ENCODE data around the gene ARF6.

ARF6 gene

GRCh38 chr14:49923442-49923841, 30.6 kb downstream of the ARF6 start:
- no peak overlapping the region for H3K4me3 ChIP-seq (ENCODE audit: low read depth, low read length)
- DNase-seq (ENCODE audit: low read depth), result no peak
- no peak for TF ChIP-seq CTCF (conservative IDR thresholded peaks at IDR 0.05; ENCODE audit: low read depth, low read length)

GRCh38 chr14:49923881-49924280, 31.0 kb downstream of the ARF6 start:
- DNase-seq (ENCODE audit: low read depth), result no peak
- no peak for TF ChIP-seq CTCF (conservative IDR thresholded peaks at IDR 0.05; ENCODE audit: low read depth, low read length)
- no peak overlapping the region for H3K4me3 ChIP-seq (ENCODE audit: low read depth, low read length)

GRCh38 chr14:49924852-49925251, 32.0 kb downstream of the ARF6 start:
- no peak for DNase-seq (ENCODE audit: low read depth)
- H3K4me3 ChIP-seq (ENCODE audit: low read depth, low read length), result no peak overlapping the region
- TF ChIP-seq CTCF (conservative IDR thresholded peaks at IDR 0.05; ENCODE audit: low read depth, low read length), result no peak

GRCh38 chr14:49926803-49927202, 33.9 kb downstream of the ARF6 start:
- no peak for TF ChIP-seq CTCF (conservative IDR thresholded peaks at IDR 0.05; ENCODE audit: low read depth, low read length)
- no peak overlapping the region for H3K4me3 ChIP-seq (ENCODE audit: low read depth, low read length)
- no peak for DNase-seq (ENCODE audit: low read depth)

GRCh38 chr14:49928015-49928414, 35.1 kb downstream of the ARF6 start:
- TF ChIP-seq CTCF (conservative IDR thresholded peaks at IDR 0.05; ENCODE audit: low read depth, low read length), result no peak

GRCh38 chr14:49930720-49931119, 37.8 kb downstream of the ARF6 start:
- H3K4me3 ChIP-seq (ENCODE audit: low read depth, low read length), result no peak overlapping the region
- no peak for TF ChIP-seq CTCF (conservative IDR thresholded peaks at IDR 0.05; ENCODE audit: low read depth, low read length)
- DNase-seq (ENCODE audit: low read depth), result no peak

More at GRCh38 chr14:49928015-49928414, 35.1 kb downstream of the ARF6 start:
- H3K4me3 ChIP-seq (ENCODE audit: low read depth, low read length), result no peak overlapping the region
- DNase-seq (ENCODE audit: low read depth), result no peak

- no peak for DNase-seq (ENCODE audit: low read depth)
- no peak overlapping the region for H3K4me3 ChIP-seq (ENCODE audit: low read depth, low read length)
- no peak for TF ChIP-seq CTCF (conservative IDR thresholded peaks at IDR 0.05; ENCODE audit: low read depth, low read length)
Measured at GRCh38 chr14:49931523-49931922, 38.6 kb downstream of the ARF6 start.
